Esophagus (tissue), 2 donors: ENCODE results near the gene FMNL2. TPM values are rescaled to one million over a fixed set of nuclear protein-coding genes. Genes with fewer than 3 reads are reported as not detected.
"Not testable (repeated sequence)": the region's sequence is repeated elsewhere in the genome, so short reads cannot be mapped to it uniquely, and the experiment has no call there.

Experiments used
- H3K27ac ChIP-seq, 2 donors: one replicate each; pipeline ENCODE4 v1.5.1; 2013; ENCODE audit warnings: low read depth in 2 of 2, mild to moderate bottlenecking in 2 of 2, inconsistent platforms in 1 of 2, low read length in 1 of 2, moderate library complexity in 1 of 2
- H3K27me3 ChIP-seq, 2 donors: one replicate each; pipeline ENCODE4 v1.6.1; 2013; ENCODE audit warnings: low read length in 2 of 2, control low read depth in 1 of 2, mild to moderate bottlenecking in 1 of 2; ENCODE audit not compliant: insufficient read depth in 2 of 2, control insufficient read depth in 1 of 2
- H3K36me3 ChIP-seq, 2 donors: one replicate each; pipeline ENCODE4 v1.6.1; 2013; ENCODE audit warnings: low read length in 1 of 2; ENCODE audit not compliant: control insufficient read depth in 2 of 2, insufficient read depth in 2 of 2
- H3K4me1 ChIP-seq, 2 donors: one replicate each; pipeline ENCODE4 v1.6.1; 2013; ENCODE audit warnings: low read length in 1 of 2; ENCODE audit not compliant: control insufficient read depth in 2 of 2, insufficient read depth in 2 of 2
- H3K4me3 ChIP-seq, 2 donors: one replicate each; pipeline ENCODE4 v1.5.1; 2013; ENCODE audit warnings: low read length in 2 of 2, mild to moderate bottlenecking in 2 of 2, low read depth in 1 of 2, moderate library complexity in 1 of 2
- H3K9me3 ChIP-seq, 2 donors: one replicate each; pipeline ENCODE4 v1.6.1; 2013; ENCODE audit warnings: mild to moderate bottlenecking in 2 of 2, low read depth in 1 of 2, low read length in 1 of 2, moderate library complexity in 1 of 2; ENCODE audit not compliant: control insufficient read depth in 2 of 2, insufficient read depth in 1 of 2
- WGBS, 2 donors: extraction: QIAGEN DNeasy Blood & Tissue Kit; methylation state at CpG; one replicate each; pipeline ENCODE4 v1.1.7; 2013; 5-methylcytosine and 5-hydroxymethylcytosine counted together
- polyA plus RNA-seq, 2 donors: library from polyadenylated mRNA; stranded (reverse); fragments of 200-250 nt; gene quantifications; one replicate each; pipeline ENCODE4 v1.2.3, GENCODE V29; 2013
- donor health status: healthy with polysubstance abuse.
- donor health status: Bipolar disorder and iron deficiency.

The FMNL2 gene
- polyA plus RNA-seq, 2 donors = 4.2 to 5.3 TPM

DNA sequence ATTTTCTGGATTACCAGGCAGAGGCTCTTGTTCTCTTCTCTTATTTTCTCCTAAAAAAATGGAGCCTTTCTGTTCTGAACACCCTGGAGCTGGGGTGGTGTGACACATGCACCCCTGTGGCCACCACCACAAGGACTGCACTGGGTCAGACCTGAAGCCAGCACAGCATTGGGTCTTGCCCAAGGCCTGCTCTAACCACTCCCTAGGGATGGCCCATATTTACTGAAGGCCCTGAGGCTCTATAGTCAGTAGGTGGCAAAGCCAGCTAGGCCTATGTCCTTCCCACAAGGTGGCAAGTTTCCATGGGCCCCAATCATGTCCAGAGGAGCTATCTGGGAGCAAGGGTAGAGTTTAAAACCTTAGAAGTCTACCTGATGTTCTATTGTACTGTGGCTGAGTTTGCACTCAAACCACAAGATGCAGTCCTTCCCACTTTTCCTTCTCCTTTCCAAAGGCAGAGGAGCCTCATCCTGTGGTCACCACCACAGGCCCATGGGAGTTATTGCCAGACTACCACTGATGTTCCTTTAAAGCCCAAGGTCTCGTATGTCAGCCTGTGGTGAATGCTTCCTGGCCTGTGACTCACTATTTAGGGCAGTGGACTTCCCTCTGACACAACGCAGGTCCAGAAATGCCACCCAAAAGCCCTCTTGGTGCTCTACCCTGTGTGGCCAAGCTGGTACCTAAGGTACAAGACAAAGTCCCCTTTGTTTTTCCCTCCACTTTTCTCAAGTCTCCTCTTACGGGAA lies 15.0 kb upstream of the FMNL2 start:
- Histone ChIP-seq H3K9me3 (no peaks in the 10 kb centered on the region), H3K36me3 (no peaks in the 10 kb centered on the region), H3K27ac (no peak overlapping the region), H3K27me3 (no peaks in the 10 kb centered on the region), H3K4me1 (no peaks in the 10 kb centered on the region), H3K4me3 (no peak overlapping the region)
- 87 to 89% methylated on average over 3 of the region's 3 CpGs for WGBS, 2 donors

DNA sequence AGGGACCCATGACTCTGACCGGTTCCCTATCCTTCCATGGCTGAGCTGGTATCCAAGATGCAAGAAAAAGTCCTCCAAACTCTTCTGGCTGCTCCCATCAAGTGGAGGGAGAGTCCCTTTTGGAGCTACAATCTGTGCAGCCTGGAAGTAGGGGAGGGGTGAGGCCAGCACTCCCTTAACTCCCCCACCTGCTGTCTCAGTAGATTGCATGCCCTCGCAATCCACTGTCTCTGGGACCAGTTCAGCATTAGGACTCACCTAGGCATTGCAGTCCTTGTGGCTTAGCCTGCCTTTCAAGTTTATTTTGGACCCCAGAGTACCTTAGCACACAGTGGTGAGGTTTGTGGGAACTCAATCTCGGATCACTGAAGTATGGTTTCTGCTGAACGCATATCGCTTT lies 14.2 kb upstream of the FMNL2 start:
- H3K9me3 ChIP-seq = no peaks in the 10 kb centered on the region
- H3K4me1 ChIP-seq = no peaks in the 10 kb centered on the region
- 92 to 94% methylated on average over 5 of the region's 5 CpGs for WGBS, 2 donors

DNA sequence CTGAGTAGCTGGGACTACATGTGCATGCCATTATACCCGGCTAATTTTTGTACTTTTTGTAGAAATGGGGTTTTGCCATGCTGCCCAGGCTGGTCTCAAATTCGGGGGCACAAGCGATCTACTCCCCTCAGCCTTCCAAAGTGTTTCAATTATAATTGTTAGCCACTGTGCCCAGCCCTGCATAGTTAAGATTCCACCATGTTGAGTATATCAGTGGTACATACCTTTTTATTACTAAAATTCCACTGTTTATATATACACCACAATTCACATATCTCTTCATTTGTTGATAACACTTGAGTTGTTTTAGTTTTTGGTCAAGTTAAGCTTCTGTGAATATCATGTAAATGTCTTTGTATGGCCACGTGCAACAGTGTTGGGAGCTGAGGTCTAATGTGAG lies 12.8 kb upstream of the FMNL2 start:
- Histone ChIP-seq H3K4me3 (no peak overlapping the region), H3K4me1 (no peaks in the 10 kb centered on the region), H3K27me3 (no peaks in the 10 kb centered on the region), H3K9me3 (no peaks in the 10 kb centered on the region), H3K36me3 (no peaks in the 10 kb centered on the region), H3K27ac (no peak overlapping the region)
- 84 to 87% methylated on average over 4 of the region's 4 CpGs for WGBS, 2 donors

More for the DNA sequence above, 14.2 kb upstream of the FMNL2 start:
- H3K4me3 ChIP-seq = no peak overlapping the region
- H3K27me3 ChIP-seq = no peaks in the 10 kb centered on the region
- H3K27ac ChIP-seq = no peak overlapping the region
- no peaks in the 10 kb centered on the region for H3K36me3 ChIP-seq

DNA sequence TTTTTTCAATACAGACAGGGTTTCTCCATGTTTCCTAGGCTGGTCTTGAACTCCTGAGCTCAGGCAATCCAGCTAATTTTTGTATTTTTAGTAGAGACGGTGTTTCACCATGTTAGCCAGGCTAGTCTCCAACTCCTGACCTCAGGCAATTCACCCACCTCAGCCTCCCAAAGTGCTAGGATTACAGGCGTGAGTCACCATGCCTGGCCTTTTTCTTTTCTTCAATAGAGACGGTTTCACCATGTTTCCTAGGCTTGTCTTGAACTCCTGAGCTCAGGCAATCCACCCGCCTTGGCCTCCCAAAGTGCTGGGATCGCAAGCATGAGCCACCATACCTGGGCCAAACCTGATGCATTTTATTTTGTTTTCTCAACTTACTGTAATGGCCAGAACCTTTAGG lies 9.8 kb upstream of the FMNL2 start:
- not testable (repeated sequence) for H3K36me3 ChIP-seq, H3K4me3 ChIP-seq, H3K27ac ChIP-seq, H3K9me3 ChIP-seq, H3K27me3 ChIP-seq, H3K4me1 ChIP-seq
- whole genome bisulfite sequencing, 2 donors = 84% methylated on average over 5 of the region's 5 CpGs

DNA sequence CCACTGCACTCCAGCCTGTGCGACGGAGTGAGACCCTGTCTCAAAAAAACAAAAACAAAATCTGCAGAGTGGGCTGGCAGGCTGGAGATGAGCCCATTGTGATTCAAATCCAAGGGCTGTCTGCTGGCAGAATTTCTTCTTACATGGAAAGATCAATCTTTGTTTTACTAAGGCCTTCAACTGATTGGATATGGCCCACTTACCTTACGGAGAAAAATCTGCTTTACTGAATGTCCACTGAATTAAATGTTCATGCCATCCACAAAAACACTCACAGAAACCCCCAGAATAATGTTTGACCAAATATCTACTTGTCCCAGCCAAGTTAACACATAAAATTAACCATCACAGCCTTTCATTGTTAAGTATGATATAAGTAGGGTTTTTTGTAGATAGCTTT lies 8.3 kb upstream of the FMNL2 start:
- H3K27ac ChIP-seq = no peak overlapping the region
- no peaks in the 10 kb centered on the region for H3K36me3 ChIP-seq
- 94 to 97% methylated on average over 3 of the region's 3 CpGs for WGBS, 2 donors
- no peaks in the 10 kb centered on the region for H3K27me3 ChIP-seq
- no peaks in the 10 kb centered on the region for H3K9me3 ChIP-seq
- no peaks in the 10 kb centered on the region for H3K4me1 ChIP-seq
- no peak overlapping the region for H3K4me3 ChIP-seq

DNA sequence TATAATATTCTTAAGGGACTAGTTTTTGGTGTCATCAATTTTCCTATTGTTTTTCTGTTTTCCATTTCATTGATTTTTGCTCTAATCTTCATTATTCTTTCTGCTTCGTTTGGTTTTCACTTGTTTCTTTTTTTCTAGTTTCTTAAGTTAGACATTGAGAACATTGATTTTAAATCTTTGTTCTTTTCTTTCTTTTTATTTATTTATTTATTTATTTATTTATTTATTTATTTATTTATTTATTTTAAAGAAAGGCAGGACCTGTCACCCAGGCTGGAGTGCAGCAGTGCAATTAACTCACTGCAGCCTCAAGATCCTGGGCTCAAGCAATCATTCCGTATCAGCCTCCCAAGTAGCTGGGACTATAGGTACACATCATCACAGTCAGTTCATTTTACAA lies 7.0 kb upstream of the FMNL2 start:
- H3K4me1 ChIP-seq = no peaks in the 10 kb centered on the region
- no peaks in the 10 kb centered on the region for H3K27me3 ChIP-seq
- WGBS, 2 donors = 93 to 94% methylated on average over 2 of the region's 2 CpGs
- no peaks in the 10 kb centered on the region for H3K36me3 ChIP-seq
- no peak overlapping the region for H3K4me3 ChIP-seq
- H3K9me3 ChIP-seq = no peaks in the 10 kb centered on the region
- H3K27ac ChIP-seq = no peak overlapping the region

DNA sequence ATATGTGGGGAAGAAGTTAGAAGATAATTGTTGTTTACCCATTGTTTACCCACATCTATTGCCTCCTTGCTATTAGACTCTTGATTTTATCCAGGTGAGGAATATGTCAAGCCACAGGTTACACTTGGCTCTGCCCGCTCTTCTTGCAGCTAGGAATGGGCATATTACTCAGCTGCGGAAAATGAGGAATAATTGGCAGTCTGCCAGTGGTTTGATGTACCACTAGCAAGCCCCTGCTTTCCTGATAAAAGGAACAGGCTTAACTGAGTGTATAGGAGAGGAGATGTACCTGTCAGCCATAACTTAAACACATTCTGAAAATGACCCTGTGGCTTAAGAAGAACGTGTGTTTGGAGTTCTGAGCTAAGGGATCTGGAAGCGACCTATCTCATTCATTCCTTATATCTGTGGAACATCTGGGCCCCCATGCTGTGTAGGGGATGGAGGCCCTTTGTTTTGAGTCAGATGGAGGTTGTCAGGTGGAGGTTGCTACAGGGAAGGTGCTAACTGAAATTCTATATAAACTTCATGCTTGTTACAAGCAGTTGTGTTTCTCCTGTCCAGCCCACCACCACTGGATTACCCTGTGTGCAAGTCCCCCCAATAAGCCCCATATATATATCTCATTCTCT lies 4.6 kb upstream of the FMNL2 start:
- Histone ChIP-seq H3K36me3 (no peaks in the 10 kb centered on the region), H3K27ac (no peak overlapping the region), H3K4me1 (no peaks in the 10 kb centered on the region), H3K9me3 (no peaks in the 10 kb centered on the region), H3K4me3 (no peak overlapping the region), H3K27me3 (no peaks in the 10 kb centered on the region)
- WGBS, 2 donors = 80 to 83% methylated on average over 4 of the region's 4 CpGs

DNA sequence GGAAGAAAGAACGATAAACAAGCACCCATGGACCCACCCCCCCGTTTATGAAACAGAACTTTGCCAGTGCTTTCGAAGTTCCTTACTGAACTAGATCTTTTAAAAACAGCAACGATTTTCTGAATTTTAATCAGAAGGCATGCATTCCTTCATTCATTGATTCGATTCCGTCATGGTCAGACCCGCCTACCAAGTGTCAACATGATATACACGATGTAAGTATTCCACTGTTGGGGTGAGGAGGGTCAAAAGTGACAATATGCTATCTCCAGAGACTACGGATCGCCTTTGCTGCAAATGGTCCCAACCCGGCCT lies 316 bp upstream of the FMNL2 start:
- Histone ChIP-seq H3K4me1 (no peaks in the 10 kb centered on the region), H3K4me3 (peak overlapping the region; percentile 67 to 93), H3K27ac (peak overlapping the region in 1 of 2 donors; percentile 68), H3K36me3 (no peaks in the 10 kb centered on the region), H3K9me3 (no peaks in the 10 kb centered on the region), H3K27me3 (no peaks in the 10 kb centered on the region)
- 3 to 5% methylated on average over 11 of the region's 11 CpGs for WGBS, 2 donors

DNA sequence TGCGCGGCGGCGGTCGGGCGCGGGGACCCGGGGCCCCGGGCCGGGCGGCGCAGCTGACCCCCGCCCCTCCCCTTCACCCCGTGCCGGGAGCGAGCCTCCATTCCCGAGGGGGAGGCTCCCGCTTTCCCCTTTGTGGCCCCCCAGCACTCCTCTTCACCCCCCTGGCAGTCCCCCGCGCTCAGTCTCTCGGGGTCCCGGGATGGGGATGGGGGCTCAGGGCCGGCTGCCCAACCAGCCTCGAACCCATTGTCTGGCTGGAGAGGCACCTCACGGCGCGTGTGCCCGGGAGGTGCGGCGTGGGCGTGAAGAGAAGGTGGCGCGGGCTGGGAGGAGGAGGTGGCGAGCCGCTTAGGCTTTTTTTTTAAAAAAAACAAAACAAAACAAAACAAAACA lies 748 bp downstream of the FMNL2 start:
- Histone ChIP-seq H3K4me1 (no peaks in the 10 kb centered on the region), H3K4me3 (peak overlapping the region; percentile 67 to 93), H3K9me3 (no peaks in the 10 kb centered on the region), H3K27me3 (no peaks in the 10 kb centered on the region), H3K27ac (peak overlapping the region; percentile 29 to 68), H3K36me3 (no peaks in the 10 kb centered on the region)
- 1% methylated on average over 22 to 35 of the region's 35 CpGs for WGBS, 2 donors
